Neural cell (in vitro differentiated cells): ENCODE data around the gene NUP54. TPM values are rescaled to one million over a fixed set of nuclear protein-coding genes. Genes with fewer than 3 reads are reported as not detected.

ENCODE experiments used
- H2AFZ ChIP-seq: fragments of 200-600, 300-800 bp; sonication (generic), shearing (Covaris generic); 2 replicates; pipeline ENCODE4 v1.6.0; 2014; ENCODE audit warnings: low read depth, mild to moderate bottlenecking, antibody characterized with exemption, low read length, moderate library complexity
- H3F3A ChIP-seq: fragments of 200-600 bp; shearing (Covaris generic); 2 replicates; pipeline ENCODE4 v1.6.1; 2016; ENCODE audit warnings: mild to moderate bottlenecking, moderate library complexity, mixed read lengths, antibody characterized with exemption, low read length; ENCODE audit not compliant: insufficient read depth, poor library complexity, severe bottlenecking
- H3K27ac ChIP-seq: fragments of 200-600, 300-800 bp; sonication (generic), shearing (Covaris generic); 2 replicates; pipeline ENCODE4 v1.5.1; 2014; ENCODE audit warnings: mild to moderate bottlenecking, low read length, moderate library complexity
- H3K27me3 ChIP-seq: fragments of 300-800, 200-600 bp; sonication (generic), shearing (Covaris generic); 2 replicates; pipeline ENCODE4 v1.6.0; 2014; ENCODE audit warnings: mild to moderate bottlenecking, low read depth, low read length, moderate library complexity; ENCODE audit not compliant: insufficient read depth
- H3K36me3 ChIP-seq: fragments of 300-800, 200-600 bp; sonication (generic), shearing (Covaris generic); 2 replicates; pipeline ENCODE4 v1.5.1; 2014; ENCODE audit warnings: mild to moderate bottlenecking, antibody characterized with exemption, low read length, moderate library complexity; ENCODE audit not compliant: insufficient read depth
- H3K4me2 ChIP-seq: fragments of 300-800, 200-600 bp; sonication (generic), shearing (Covaris generic); 2 replicates; pipeline ENCODE4 v1.6.0; 2014; ENCODE audit warnings: mild to moderate bottlenecking, low read length
- H3K4me3 ChIP-seq: fragments of 300-800, 200-600 bp; sonication (generic), shearing (Covaris generic); 2 replicates; pipeline ENCODE4 v1.5.1; 2014; ENCODE audit warnings: mild to moderate bottlenecking, low read length, moderate library complexity
- H3K79me2 ChIP-seq: fragments of 200-600 bp; shearing (Covaris generic); replicated peaks from 2 replicates; pipeline ENCODE4 v1.6.0; 2014; ENCODE audit warnings: mild to moderate bottlenecking, low read length, moderate library complexity; ENCODE audit not compliant: insufficient read depth
- H3K9ac ChIP-seq: fragments of 300-800, 200-600 bp; sonication (generic), shearing (Covaris generic); 2 replicates; pipeline ENCODE4 v1.6.1; 2016; ENCODE audit warnings: mild to moderate bottlenecking, low read length, mixed read lengths
- H3K9me2 ChIP-seq: fragments of 200-600 bp; shearing (Covaris generic); 2 replicates; pipeline ENCODE4 v1.6.1; 2016; ENCODE audit warnings: mild to moderate bottlenecking, low read length, mixed read lengths; ENCODE audit not compliant: insufficient read depth
- H3K9me3 ChIP-seq: fragments of 200-600, 300-800 bp; sonication (generic), shearing (Covaris generic); 2 replicates; pipeline ENCODE4 v1.6.1; 2016; ENCODE audit warnings: mild to moderate bottlenecking, mixed run types, low read length, moderate library complexity, mixed read lengths
- H4K20me1 ChIP-seq: fragments of 200-600 bp; shearing (Covaris generic); 2 replicates; pipeline ENCODE4 v1.6.1; 2016; ENCODE audit warnings: mild to moderate bottlenecking, mixed run types; ENCODE audit not compliant: insufficient read depth
- CTCF ChIP-seq: fragments of 450-650 bp; IDR thresholded peaks from 2 replicates; pipeline ENCODE4 v1.5.1; 2014; ENCODE audit warnings: antibody characterized with exemption, mild to moderate bottlenecking, moderate library complexity; ENCODE audit not compliant: poor library complexity, severe bottlenecking
- EP300 ChIP-seq: fragments of 450-650 bp; conservative IDR thresholded peaks from 2 replicates; pipeline ENCODE4 v1.6.1; 2014; ENCODE audit warnings: antibody characterized with exemption, mild to moderate bottlenecking, moderate library complexity; ENCODE audit not compliant: poor library complexity, severe bottlenecking
- EZH2 ChIP-seq: fragments of 200-600, 300-800 bp; shearing (Covaris generic), sonication (generic); IDR thresholded peaks from 2 replicates; pipeline ENCODE4 v1.6.1; 2014; ENCODE audit warnings: antibody characterized with exemption, low read length, borderline replicate concordance, mild to moderate bottlenecking; ENCODE audit not compliant: insufficient read depth, poor library complexity, severe bottlenecking
- MXI1 ChIP-seq: fragments of 450-650 bp; conservative IDR thresholded peaks from 2 replicates; pipeline ENCODE4 v1.6.1; 2014; ENCODE audit warnings: antibody characterized with exemption, mild to moderate bottlenecking; ENCODE audit not compliant: poor library complexity, severe bottlenecking
- POLR2AphosphoS5 ChIP-seq: IDR thresholded peaks from 2 replicates; pipeline ENCODE4 v1.6.1; 2012
- RAD21 ChIP-seq: fragments of 450-650 bp; conservative IDR thresholded peaks from 2 replicates; pipeline ENCODE4 v1.6.1; 2014; ENCODE audit warnings: antibody characterized with exemption, mild to moderate bottlenecking, moderate library complexity
- REST ChIP-seq: IDR thresholded peaks from 2 replicates; pipeline ENCODE4 v1.6.1; 2012; ENCODE audit warnings: borderline replicate concordance
- SMC3 ChIP-seq: fragments of 450-650 bp; conservative IDR thresholded peaks from 2 replicates; pipeline ENCODE4 v1.6.1; 2014; ENCODE audit warnings: antibody characterized with exemption, mild to moderate bottlenecking, moderate library complexity; ENCODE audit not compliant: poor library complexity
- TAF1 ChIP-seq: IDR thresholded peaks from 2 replicates; pipeline ENCODE4 v1.6.1; 2012; ENCODE audit warnings: low read depth
- polyA plus RNA-seq: library from polyadenylated mRNA; depleted of rRNA; stranded (reverse); fragments of >200 nt; gene quantifications from 2 replicates; pipeline ENCODE4 v1.2.3, GENCODE V29; 2014

NUP54 gene
- polyA plus RNA-seq, 1 donor from 2014 or later = 103 TPM

DNA sequence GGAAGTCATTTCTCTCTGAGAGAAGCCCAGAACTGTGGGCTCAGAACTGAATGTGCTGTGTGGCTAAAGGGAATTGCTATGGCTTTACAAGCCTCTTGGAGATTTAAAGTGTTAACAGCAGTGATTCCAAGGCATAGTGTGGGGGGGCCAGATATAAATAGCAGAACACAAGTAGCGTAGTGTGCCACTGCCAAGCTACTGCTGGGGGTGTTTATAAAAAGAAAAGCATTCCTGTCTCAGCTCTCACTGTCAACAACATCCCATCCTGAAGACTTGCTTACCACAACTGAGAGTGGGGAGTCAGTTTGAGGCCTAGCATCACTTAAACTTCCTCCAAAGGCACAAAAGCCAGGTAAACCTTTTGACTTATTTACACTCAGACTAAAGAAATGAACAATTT lies 73.7 kb downstream of the NUP54 start, which contains the start of gene ART3:
TSS of gene ART3 (plus strand) at position 242 of the 400 bp plus-strand sequence. CDS start 1,181 bp downstream, outside the sequence.
- no peaks in the 10 kb centered on the region for H3F3A ChIP-seq
- no peak within 1 kb of the TSS for H3K27ac ChIP-seq
- no peaks in the 10 kb centered on the region for H4K20me1 ChIP-seq
- H3K79me2 ChIP-seq = no peaks in the 10 kb centered on the region
- H3K4me3 ChIP-seq = no peak within 1 kb of the TSS
- H3K36me3 ChIP-seq = no peaks in the 10 kb centered on the region
- TF ChIP-seq SMC3 (no peak), POLR2AphosphoS5 (no peak)
- H3K27me3 ChIP-seq = no peaks in the 10 kb centered on the region
- H3K4me2 ChIP-seq = no peak within 1 kb of the TSS
- no peak within 1 kb of the TSS for H3K9ac ChIP-seq
- no peaks in the 10 kb centered on the region for H3K9me3 ChIP-seq
- no peak within 1 kb of the TSS for H2AFZ ChIP-seq
- no peaks in the 10 kb centered on the region for H3K9me2 ChIP-seq

DNA sequence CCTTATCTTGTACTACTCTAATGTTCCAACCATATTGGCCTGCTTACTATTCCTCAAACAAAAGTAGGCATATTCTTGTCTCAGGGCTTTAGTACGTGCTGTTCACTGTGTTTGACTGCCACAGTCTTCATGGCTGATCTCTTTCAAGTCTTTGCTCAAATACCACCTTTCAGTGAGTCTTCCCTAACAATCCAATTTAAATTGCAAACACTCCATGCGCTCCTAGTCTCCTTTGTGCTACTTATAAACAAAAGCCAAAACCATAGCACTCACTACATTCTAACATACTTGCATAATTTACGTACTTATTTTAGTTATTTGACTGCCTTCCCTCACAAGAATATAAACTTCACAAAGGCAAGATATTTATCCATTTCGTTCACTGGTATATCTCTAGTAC lies 75.4 kb downstream of the NUP54 start:
- no peaks in the 10 kb centered on the region for H3K9me2 ChIP-seq
- no peaks in the 10 kb centered on the region for H3K27me3 ChIP-seq
- TF ChIP-seq CTCF (no peak), EZH2 (no peak), MXI1 (no peak), RAD21 (no peak), SMC3 (no peak), TAF1 (no peak), POLR2AphosphoS5 (no peak), EP300 (no peak), REST (no peak)
- no peak overlapping the region for H2AFZ ChIP-seq
- H3K4me3 ChIP-seq = no peak overlapping the region
- H3K36me3 ChIP-seq = no peaks in the 10 kb centered on the region
- no peaks in the 10 kb centered on the region for H3K79me2 ChIP-seq
- no peaks in the 10 kb centered on the region for H4K20me1 ChIP-seq
- H3K9me3 ChIP-seq = no peaks in the 10 kb centered on the region
- H3K9ac ChIP-seq = no peak overlapping the region
- no peak overlapping the region for H3K4me2 ChIP-seq
- no peak overlapping the region for H3K27ac ChIP-seq
- H3F3A ChIP-seq = no peaks in the 10 kb centered on the region
